Stomach (tissue), 9 donors: ENCODE measurements around the gene BORCS6. TPM values are rescaled to one million over a fixed set of nuclear protein-coding genes. Genes with fewer than 3 reads are reported as not detected.
A peak's percentile ranks its signal among the peaks of the same experiment; 100 is the strongest.

Experiments used
- DNase-seq, 2 donors: peaks; one replicate each; pipeline versions ENCODE4 v3.0.0 to v3.0.0-alpha.2; 2013 to 2019
- H3K27ac ChIP-seq, 5 donors: fragments of 200-600 bp in 4 of 5; sonication (generic) in 4 of 5; one replicate each; pipeline ENCODE4 v1.5.1; 2013 to 2019; ENCODE audit warnings: mild to moderate bottlenecking in 1 of 5, moderate library complexity in 1 of 5
- H3K27me3 ChIP-seq, 3 donors: fragments of 200-600 bp; sonication (generic); one replicate each; pipeline ENCODE4 v1.5.1; 2017 to 2019; ENCODE audit warnings: mixed run types in 1 of 3
- H3K36me3 ChIP-seq, 4 donors: fragments of 200-600 bp; sonication (generic); 1 replicate in 3 of 4; 2 replicates in 1 of 4; pipeline ENCODE4 v1.5.1; 2016 to 2019
- H3K4me1 ChIP-seq, 4 donors: fragments of 200-600 bp; sonication (generic); one replicate each; pipeline ENCODE4 v1.5.1; 2016 to 2019
- H3K4me3 ChIP-seq, 4 donors: fragments of 200-600 bp; sonication (generic) in 3 of 4; one replicate each; pipeline ENCODE4 v1.5.1; 2016 to 2019; ENCODE audit warnings: mild to moderate bottlenecking in 1 of 4
- H3K9me3 ChIP-seq, 4 donors: fragments of 200-600 bp; sonication (generic); one replicate each; pipeline ENCODE4 v1.5.1; 2016 to 2019
- EP300 ChIP-seq: sonication (generic); formaldehyde crosslinking; IDR thresholded peaks from one replicate; pipeline ENCODE4 v1.6.1; 2017; ENCODE audit warnings: antibody characterized with exemption
- POLR2A ChIP-seq, 4 donors: fragments of 450-650 bp; IDR thresholded peaks; one replicate each; pipeline ENCODE4 v1.6.1; 2016; ENCODE audit warnings: antibody characterized with exemption in 4 of 4, control low read depth in 2 of 4, mild to moderate bottlenecking in 1 of 4, moderate library complexity in 1 of 4
- POLR2AphosphoS5 ChIP-seq, 3 donors: sonication (generic); formaldehyde crosslinking; IDR thresholded peaks; one replicate each; pipeline ENCODE4 v1.6.1; 2016; ENCODE audit warnings: antibody characterized with exemption in 3 of 3
- WGBS, 5 donors: extraction: QIAGEN DNeasy Blood & Tissue Kit in 3 of 5; methylation state at CpG; one replicate each; pipeline versions ENCODE4 v1.1.5 to v1.1.7; 2013 to 2018; 5-methylcytosine and 5-hydroxymethylcytosine counted together
- intact Hi-C: fragments of 100-400 bp; cut with DNase I; formaldehyde crosslinking; loops from one replicate; pipeline ENCODE4 v1.15.1; 2023; ENCODE audit warnings: low total_unique reads
- polyA plus RNA-seq, 3 donors: library from polyadenylated mRNA; stranded (reverse); fragments of 200-250 nt; gene quantifications; one replicate each; pipeline ENCODE4 v1.2.3, GENCODE V29; 2013
- total RNA-seq, 5 donors: library from RNA; depleted of rRNA; stranded (reverse); fragments of >200 nt; gene quantifications; one replicate each; pipeline versions ENCODE4 v1.1.0 to v1.2.3, GENCODE V29; 2014 to 2016
- TF ChIP-seq, protein P1 (sequence below), 7 experiments: fragments of 450-650 bp in 4 of 7; fragments of 200-600 bp in 3 of 7; sonication (generic) in 3 of 7; IDR thresholded peaks; one replicate each; pipeline ENCODE4 v1.5.1; 2016 to 2019; ENCODE audit warnings: antibody characterized with exemption in 7 of 7, control low read depth in 2 of 7, mild to moderate bottlenecking in 1 of 7
- donor health status: healthy with polysubstance abuse.
- donor health status: Bipolar disorder and iron deficiency.
- donor health status: healthy.

The BORCS6 gene
- total and polyA plus RNA-seq, 8 donors, result 0.58 to 70.1 (median 7.3) TPM

DNA sequence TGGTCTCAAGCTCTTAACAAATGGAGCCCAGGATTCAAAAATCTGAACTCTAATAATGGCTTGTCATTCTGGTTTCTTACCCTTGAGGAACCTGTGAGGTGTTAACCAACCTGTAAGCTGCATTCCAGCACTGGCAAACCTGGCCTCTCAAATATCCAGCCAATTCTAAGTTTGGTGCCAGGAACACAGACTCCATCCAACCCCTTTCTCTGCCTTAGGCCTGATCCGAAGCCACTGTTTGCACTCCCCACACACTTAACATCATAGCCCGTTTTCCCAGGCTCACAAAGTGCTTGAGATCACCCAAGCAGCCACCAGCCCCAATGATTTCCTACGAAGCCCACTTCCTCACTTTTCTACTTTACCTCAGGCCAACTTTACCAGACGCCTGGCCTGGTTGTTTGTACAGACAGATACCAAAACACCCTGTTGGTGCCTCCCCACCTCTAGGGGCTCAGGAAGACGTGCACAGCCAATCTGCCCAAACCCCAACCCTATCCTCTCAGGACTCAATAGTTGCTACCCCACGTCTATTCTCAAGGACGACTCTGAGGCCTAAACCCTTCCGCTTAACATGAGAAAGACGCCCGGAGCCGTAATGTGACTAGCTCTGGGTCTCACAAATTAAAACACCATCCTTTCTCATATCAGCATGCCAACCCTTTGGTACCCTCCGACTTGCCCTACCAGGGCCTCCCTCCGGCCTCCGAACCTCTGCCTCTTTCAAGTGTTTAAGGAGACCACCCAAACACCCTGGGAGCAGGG, 34.6 kb downstream of the BORCS6 start:
- Histone ChIP-seq H3K9me3 (no peaks in the 10 kb centered on the region), H3K27me3 (no peaks in the 10 kb centered on the region), H3K4me1 (peaks cover 43 to 76% (median 62%) of the 10 kb centered on the region in 4 donors), H3K4me3 (peak overlapping the region; percentile 66 to 91 (median 76)), H3K27ac (peak overlapping the region; percentile 96 to 100 (median 100)), H3K36me3 (peaks cover 23 to 39% (median 27%) of the 10 kb centered on the region in 4 donors)
- WGBS, 5 donors, result 10 to 21% (median 16%) methylated on average over 14 of the region's 14 CpGs
- no peak for TF ChIP-seq POLR2A (IDR thresholded peaks at IDR 0.05)
- peak in 2 of 3 donors; percentile 44 to 68 for TF ChIP-seq POLR2AphosphoS5 (IDR thresholded peaks at IDR 0.05)
- intact Hi-C loops, result no loop called here
- peak; percentile 57 to 60 for DNase-seq

DNA sequence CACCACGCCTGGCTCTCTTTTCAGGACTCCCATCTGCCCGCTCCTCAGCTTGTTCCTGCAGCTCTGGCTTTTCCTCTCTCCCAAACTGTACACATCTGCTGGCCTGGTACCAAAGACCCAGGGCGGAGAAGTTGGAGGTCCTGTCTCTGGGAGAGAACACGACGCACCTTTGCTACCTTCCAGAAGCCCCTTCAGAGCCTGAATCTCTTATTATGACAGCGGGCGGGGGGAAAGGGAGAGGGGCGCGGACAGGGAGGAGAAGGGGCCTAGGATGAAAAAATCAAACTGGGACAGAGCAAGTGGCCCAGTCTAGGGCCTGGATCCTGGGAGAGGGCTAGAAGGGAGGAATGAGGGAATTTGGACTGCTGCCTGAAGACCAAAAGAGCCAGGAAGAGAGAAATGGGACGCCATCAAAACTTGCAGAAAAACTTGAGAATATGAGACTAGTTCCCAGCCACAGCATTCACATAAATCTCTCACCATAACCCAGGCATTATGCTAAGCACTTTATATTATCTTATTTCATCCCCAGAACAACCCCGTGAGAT, 35.3 kb downstream of the BORCS6 start:
- Histone ChIP-seq H3K4me3 (peak overlapping the region; percentile 66 to 91 (median 76)), H3K9me3 (no peaks in the 10 kb centered on the region), H3K27me3 (no peaks in the 10 kb centered on the region), H3K4me1 (peaks cover 48 to 76% (median 61%) of the 10 kb centered on the region in 4 donors), H3K27ac (peak overlapping the region; percentile 96 to 100 (median 100)), H3K36me3 (peaks cover 26 to 39% (median 28%) of the 10 kb centered on the region in 4 donors)
- no peak for DNase-seq
- TF ChIP-seq POLR2AphosphoS5 (IDR thresholded peaks at IDR 0.05) (no peak), POLR2A (IDR thresholded peaks at IDR 0.05) (peak in 2 of 4 donors; percentile 15 to 52), EP300 (no peak)
- intact Hi-C loops, result no loop called here
- WGBS, 5 donors, result 19 to 38% (median 25%) methylated on average over 11 of the region's 11 CpGs

DNA sequence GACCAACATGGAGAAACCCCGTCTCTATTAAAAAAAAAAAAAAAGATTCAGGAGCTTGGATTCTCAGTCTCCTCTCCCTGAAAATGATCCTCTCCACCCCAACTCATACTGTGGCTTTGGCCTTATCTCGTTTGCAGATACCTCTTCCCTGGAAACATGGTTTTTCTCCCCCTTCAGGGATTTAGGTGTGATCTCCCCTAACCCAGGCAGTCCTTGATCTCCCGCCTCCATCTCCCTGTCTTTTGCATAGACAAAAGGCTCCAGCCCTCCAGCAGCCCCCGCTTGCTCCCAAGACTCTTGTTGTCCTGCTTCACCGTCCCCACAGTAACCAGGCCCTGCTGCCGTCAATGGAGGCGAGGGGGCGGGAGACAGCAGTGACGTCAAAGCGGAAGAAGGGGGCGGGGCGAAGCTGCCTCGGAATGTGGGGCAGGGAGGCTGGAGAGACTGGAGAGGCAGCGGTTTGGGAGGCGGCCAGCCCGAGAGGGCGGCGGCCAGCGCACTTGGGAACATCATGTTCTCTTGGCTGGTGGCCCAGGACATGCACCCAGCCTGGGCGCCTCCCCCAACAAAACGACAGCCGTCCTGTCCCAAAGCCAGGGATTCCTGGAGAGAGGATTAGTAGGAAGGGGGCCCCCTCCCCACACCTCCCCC, 35.9 kb downstream of the BORCS6 start:
- intact Hi-C loops, result no loop called here
- TF ChIP-seq POLR2AphosphoS5 (IDR thresholded peaks at IDR 0.05) (peak; percentile 97 to 99 (median 99)), POLR2A (IDR thresholded peaks at IDR 0.05) (peak in 2 of 4 donors; percentile 13 to 77), EP300 (peak; percentile 99)
- TF ChIP-seq, protein P1, sequence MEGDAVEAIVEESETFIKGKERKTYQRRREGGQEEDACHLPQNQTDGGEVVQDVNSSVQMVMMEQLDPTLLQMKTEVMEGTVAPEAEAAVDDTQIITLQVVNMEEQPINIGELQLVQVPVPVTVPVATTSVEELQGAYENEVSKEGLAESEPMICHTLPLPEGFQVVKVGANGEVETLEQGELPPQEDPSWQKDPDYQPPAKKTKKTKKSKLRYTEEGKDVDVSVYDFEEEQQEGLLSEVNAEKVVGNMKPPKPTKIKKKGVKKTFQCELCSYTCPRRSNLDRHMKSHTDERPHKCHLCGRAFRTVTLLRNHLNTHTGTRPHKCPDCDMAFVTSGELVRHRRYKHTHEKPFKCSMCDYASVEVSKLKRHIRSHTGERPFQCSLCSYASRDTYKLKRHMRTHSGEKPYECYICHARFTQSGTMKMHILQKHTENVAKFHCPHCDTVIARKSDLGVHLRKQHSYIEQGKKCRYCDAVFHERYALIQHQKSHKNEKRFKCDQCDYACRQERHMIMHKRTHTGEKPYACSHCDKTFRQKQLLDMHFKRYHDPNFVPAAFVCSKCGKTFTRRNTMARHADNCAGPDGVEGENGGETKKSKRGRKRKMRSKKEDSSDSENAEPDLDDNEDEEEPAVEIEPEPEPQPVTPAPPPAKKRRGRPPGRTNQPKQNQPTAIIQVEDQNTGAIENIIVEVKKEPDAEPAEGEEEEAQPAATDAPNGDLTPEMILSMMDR (IDR thresholded peaks at IDR 0.05), result no peak
- Histone ChIP-seq H3K27me3 (no peaks in the 10 kb centered on the region), H3K9me3 (no peaks in the 10 kb centered on the region), H3K4me1 (peaks cover 46 to 76% (median 61%) of the 10 kb centered on the region in 4 donors), H3K36me3 (peaks cover 26 to 39% (median 28%) of the 10 kb centered on the region in 4 donors), H3K27ac (peak overlapping the region; percentile 96 to 100 (median 100)), H3K4me3 (peak overlapping the region; percentile 66 to 91 (median 76))
- whole genome bisulfite sequencing, 5 donors, result 1 to 3% (median 3%) methylated on average over 21 to 22 of the region's 22 CpGs
- peak; percentile 99 to 100 for DNase-seq

DNA sequence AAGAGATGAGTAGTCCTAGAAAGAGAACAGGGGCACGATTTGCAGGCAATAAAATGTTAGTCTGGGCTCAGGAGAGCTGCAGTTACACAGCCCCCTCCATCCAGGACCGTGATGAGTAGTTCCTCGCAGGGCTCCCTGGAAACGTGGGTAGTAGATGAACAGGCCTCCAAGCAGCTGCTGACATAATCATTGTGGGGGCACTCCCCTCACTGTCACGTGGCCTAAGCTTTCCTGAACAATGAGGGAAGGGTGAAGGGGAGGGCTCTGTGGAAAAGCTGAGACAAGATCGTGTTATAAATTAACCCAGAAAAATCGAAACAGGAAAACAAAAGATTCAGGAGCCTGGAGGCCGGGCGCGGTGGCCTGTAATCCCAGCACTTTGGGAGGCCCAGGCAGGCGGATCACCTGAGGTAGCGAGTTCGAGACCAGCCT, 36.4 kb downstream of the BORCS6 start:
- Histone ChIP-seq H3K4me1 (peaks cover 41 to 76% (median 60%) of the 10 kb centered on the region in 4 donors), H3K9me3 (no peaks in the 10 kb centered on the region), H3K27ac (peak overlapping the region; percentile 96 to 100 (median 100)), H3K4me3 (peak overlapping the region; percentile 66 to 91 (median 76)), H3K27me3 (no peaks in the 10 kb centered on the region), H3K36me3 (peaks cover 31 to 42% (median 32%) of the 10 kb centered on the region in 4 donors)
- peak in 1 of 4 donors; percentile 6 for TF ChIP-seq POLR2A (IDR thresholded peaks at IDR 0.05)
- TF ChIP-seq, protein P1 (IDR thresholded peaks at IDR 0.05), result no peak
- TF ChIP-seq POLR2AphosphoS5 (IDR thresholded peaks at IDR 0.05), result peak; percentile 83 to 95 (median 84)
- WGBS, 5 donors, result 10 to 17% (median 11%) methylated on average over 13 of the region's 13 CpGs
- intact Hi-C loops, result no loop called here
- peak; percentile 73 to 97 for DNase-seq

DNA sequence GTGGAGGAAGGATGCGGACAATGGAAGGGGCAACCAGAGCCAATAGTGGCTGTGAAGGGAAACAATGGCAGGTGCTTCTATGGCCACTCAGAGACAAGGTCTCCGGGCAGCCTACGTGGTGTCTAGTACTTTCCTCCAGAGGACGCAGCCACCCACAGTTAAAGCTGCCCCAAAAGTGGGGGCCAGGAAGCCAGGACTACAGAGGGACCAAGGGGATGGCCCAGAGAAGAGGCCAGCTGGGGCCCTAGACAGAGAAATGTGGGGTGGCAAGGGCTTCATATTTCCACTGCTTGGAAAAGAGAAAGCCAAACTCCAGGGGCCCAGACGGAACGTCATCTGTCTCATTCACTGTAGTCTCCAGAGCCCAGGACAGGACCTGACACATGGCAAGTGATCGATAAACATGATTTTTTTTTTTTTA, 36.9 kb downstream of the BORCS6 start:
- DNase-seq, result peak in 1 of 2 donors; percentile 49
- H3K4me1 ChIP-seq, result peaks cover 37 to 76% (median 60%) of the 10 kb centered on the region in 4 donors
- TF ChIP-seq, protein P1 (IDR thresholded peaks at IDR 0.05), result no peak
- TF ChIP-seq POLR2A (IDR thresholded peaks at IDR 0.05) (no peak), EP300 (no peak), POLR2AphosphoS5 (IDR thresholded peaks at IDR 0.05) (no peak)
- H3K27me3 ChIP-seq, result no peaks in the 10 kb centered on the region
- intact Hi-C loops, result no loop called here
- WGBS, 5 donors, result 65 to 77% (median 73%) methylated on average over 7 of the region's 7 CpGs
- H3K27ac ChIP-seq, result peak overlapping the region; percentile 96 to 100 (median 100)
- H3K4me3 ChIP-seq, result peak overlapping the region; percentile 66 to 91 (median 76)
- no peaks in the 10 kb centered on the region for H3K9me3 ChIP-seq
- H3K36me3 ChIP-seq, result peaks cover 36 to 42% (median 37%) of the 10 kb centered on the region in 4 donors
